Brain pericyte (primary cell): ENCODE measurements around the gene RALGPS1.
"Not testable (repeated sequence)": the region's sequence is repeated elsewhere in the genome, so short reads cannot be mapped to it uniquely, and the experiment has no call there.

Experiments used
- DNase-seq: peaks from one replicate; pipeline ENCODE4 v3.0.0-alpha.2; 2012; ENCODE audit warnings: low read depth, low spot score

The RALGPS1 gene

DNA sequence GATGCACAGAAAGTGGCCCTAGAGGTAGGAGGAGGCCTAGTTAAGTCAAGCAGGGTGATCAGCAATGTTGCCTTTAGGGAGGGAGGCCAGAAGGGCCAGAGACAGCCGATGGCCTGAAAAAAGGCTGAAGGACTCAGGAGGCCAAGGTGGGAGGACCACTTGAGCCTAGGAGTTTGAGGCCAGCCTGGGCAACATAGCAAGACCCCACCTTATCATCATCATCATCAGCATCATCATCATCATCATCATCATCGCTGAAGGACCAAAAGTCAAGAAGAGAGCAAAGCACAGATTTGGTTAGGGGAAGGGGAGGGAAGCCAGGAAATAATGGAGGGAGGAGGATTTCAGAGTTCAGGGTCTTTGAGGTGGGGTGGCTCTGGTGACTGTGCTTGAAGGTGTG, 74.3 kb downstream of the RALGPS1 start:
- DNase-seq: no peak

DNA sequence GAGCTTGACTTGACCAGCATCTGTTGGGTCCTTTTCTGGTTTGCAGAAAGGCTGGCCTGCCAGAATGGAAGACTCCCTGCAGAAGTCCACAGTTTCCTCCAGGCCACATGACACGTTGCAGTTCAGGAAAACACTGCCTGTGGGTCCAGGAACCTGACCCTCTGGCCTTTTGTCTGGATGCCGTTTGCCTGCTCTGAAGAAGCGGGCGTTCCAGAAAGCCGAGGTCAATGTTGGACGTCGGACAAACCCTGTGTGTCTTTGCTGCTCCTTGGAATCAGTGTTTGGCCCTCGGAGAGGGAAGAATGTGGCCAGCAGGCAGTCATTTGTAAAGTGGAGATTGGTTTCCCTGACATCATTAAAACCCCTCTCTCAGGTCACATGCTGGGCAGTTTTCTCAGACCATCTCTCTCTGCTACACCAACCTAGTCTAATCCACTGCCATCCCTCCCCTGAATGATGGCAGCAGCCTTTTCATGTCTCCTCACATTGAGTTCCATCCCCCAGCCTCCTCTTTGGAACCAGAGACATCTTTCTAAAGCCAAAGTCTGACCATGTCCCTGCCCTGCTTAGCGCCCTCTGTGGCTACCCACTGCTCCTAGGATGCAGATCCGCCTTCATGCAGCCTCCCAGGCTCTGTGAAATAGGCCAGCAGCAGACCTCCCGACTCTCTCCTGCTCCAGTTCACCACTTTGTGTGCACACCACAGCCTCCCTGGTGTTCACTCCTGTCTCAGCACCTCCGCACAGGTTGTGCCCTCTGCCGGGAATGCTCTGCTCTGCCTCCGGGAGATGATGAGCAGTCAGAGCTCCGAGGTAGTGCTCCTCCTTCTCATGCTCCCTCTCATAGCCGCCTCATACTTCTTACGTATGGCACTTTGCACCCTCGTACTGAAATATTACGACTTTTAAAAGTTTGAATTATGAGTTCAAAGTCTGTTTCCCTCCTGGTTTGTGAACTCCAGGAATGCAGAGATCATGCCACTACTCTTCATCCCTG, 75.6 kb downstream of the RALGPS1 start:
- no peak for DNase-seq

DNA sequence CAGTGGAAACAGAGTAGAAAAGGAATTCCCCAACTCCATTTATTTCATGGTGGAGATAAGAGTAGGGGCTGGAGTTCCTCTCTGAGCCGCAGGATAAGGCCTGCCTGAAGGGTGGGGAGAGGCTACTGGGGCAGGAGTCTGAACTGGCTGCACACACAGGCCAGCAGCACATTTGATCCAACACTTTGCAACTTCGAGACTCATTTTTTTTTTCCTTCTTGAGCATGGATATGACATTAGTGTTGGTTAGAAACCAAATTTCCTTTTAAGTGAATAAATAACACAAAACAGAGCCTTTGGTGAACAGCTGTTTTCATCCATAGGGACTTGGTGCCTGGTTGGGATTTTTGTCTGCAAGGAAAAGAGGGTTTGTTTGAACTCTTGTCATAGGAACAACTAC, 76.6 kb downstream of the RALGPS1 start:
- no peak for DNase-seq

DNA sequence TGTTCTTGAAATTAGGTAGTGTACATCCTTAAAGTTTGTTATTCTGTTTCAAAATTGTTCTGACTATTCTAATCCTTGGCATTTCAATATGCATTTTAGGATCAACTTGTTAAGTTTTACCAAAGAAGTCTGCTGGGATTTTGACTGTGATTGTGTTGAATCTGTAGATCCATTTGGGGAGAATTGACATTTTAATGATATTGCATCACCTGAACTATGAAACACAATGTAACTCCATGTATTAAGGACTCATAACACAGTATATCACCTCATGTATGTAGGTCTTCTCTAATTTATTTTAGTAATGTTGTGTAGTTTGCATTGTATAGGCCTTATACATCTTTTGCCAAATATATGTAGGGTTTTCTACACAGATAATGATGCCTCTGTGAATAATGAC, 77.8 kb downstream of the RALGPS1 start:
- no peak for DNase-seq

DNA sequence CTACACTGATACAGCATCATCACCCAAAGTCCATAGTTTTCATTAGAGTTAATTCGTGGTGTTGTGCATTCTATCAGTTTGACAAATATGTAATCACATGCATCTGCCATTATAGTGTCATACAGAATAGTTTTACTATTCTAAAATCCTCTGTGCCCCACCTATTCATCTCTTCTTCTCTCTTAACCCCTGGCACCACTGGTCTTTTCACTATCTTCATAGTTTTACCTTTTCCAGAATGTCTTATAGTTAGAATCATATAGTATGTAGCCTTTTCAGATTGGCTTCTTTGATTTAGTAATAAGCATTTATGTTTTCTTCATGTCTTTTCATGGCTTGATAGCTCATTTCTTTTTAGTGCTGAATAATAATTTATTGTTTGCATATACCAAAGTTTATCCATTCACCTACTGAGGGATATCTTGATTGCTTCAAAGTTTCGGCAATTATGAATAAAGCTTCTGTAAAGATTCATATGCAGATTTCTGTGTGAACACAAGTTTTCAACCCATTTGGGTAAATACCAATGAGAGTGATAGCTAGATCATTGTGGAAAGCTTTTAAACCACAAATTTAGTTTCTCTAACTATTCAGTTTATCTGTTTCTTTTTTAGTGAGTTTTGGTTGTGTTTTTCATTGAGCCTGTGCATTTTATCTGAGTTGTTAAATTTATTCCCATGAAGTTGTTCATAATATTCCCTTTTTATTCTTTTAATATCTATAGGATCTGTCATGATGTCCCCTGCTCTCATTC, 84.9 kb downstream of the RALGPS1 start:
- DNase-seq: no peak

DNA sequence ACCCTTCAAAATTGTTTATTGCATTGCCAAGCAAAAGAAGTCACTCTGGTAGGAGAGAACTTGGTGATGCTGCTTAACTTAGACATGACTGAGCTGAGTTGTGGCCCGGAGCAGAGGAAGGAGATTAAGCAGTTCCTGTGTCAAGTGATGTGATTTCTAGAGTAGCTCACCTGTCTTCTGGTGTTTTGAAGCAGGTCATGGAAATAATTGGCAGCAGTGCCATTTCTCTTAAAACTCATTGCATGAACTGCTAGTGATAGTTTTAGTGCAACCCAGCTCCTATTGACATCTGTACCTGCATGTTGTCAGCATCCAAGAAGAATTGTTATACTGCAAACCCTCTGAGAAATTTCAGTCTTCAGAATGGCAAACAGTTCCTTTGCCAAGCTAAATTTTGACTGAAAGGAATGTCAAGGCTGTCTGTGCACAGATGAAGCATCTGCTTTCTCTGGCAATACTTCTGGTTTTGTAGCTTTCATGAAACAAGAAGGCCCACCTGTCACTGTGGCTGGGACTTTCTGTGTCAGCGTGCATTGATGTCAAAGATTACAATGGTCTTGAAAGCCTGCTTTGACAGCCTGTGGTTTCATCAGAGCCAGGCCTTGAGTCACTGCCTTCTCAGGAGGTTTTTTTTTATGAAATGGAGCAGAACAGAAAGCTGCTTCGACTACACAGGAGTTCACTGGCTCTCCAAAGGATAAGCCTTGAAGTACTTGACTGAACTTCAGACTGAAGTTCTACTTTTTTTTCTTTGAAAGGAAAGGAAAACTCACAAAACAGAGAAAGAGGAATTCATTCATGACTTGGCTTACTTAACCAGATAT, 90.6 kb downstream of the RALGPS1 start:
- no peak for DNase-seq

DNA sequence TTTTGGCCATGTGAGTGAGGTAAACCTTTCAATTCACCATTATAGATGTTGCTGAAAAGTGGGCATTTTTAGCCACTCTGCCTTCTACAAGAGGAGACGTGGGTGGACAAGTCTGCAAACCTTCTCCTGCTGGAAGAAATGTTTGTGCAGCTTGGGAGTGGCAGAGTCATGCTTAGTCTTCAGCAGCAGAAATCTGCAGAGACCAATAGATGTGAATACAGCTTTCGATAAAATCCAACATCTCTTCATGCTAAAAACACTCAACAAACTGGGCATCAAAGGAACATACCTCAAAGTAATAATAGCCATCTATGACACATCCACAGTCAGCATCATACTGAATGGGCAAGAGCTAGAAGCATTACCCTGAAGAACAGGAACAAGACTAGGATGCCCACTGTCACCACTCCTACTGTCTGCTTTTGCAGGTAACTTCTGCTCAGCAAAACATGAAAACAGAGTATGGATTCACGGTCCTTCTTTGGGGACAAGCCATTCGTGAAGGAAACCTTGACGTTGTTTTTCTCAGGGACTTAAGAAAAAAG, 91.3 kb downstream of the RALGPS1 start:
- no peak for DNase-seq

DNA sequence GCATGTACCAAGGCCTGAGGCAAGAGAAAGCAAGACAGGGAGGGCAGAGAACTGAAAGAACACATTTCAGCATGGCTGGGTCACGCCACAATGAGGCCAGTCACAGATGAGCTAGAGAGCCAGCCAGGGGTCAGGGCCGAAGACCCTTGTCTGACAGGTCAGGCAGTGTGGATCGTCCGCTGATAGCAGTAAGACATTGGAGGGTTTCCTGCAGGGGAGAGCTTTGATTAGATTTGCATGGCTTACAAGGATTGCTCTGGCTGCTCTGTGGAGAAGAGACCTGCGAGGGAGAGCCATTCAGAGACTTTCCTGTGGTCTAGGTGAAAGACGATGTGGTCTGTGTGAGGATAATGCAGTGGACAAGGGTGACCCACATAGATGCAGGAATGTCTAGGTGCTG, 93.1 kb downstream of the RALGPS1 start:
- DNase-seq: no peak

DNA sequence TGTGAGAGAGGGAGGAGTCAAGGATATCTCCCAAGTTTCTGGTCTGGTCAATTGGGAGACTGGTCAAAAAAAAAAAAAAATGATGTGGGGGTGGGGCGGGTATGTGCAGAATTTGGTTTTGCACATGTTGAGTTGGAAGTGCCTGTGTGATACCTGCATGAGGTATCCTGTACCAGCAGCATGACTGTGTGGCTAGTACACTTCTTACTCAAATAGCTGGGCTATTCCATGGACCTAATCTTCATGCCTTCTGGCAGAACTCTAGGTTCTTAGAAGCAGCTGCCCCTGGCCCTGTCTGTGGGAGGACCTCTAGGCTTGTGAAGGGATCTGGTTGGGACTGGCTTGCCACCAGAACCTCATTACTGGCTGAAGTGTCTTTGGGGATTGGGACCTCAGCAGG, 93.5 kb downstream of the RALGPS1 start:
- no peak for DNase-seq

DNA sequence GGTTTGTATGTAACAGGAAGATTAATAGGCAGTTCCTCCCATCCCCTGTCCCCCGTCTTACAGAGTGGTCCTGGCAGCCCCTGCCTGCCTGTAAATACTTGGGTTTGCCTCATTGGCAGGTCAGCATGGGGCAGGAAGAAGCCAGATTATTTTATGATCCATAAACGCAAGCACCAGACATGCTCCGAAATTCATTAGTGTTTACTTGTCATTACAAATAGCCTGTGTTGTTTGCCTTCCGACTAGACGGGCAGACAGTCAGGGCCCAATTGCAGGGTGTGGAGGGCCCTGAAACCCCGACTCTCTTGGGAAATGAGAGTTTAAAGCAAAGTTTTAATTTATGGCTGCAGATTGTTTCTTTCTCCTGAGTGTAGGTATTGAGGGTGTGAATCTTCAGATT, 97.2 kb downstream of the RALGPS1 start:
- no peak for DNase-seq

DNA sequence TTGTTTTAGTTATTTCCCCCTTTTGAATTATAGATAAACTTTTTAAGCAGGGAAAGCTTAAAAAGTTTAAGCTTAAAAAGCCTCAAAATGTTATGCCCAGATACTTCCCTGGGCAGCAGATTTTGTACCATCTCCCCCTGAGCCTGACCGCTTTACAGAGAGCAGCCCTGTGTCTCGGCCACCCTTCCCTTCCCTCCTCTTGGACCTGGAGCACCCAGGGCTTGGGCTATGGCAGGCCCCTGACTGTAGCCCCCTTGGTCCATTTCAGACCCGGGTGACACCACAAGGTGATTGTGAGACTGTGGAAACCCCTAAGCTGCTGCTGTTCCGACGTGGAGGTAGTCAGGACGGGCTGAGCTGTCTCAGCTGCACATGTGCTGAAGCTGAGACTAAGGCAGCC, 97.7 kb downstream of the RALGPS1 start:
- no peak for DNase-seq

DNA sequence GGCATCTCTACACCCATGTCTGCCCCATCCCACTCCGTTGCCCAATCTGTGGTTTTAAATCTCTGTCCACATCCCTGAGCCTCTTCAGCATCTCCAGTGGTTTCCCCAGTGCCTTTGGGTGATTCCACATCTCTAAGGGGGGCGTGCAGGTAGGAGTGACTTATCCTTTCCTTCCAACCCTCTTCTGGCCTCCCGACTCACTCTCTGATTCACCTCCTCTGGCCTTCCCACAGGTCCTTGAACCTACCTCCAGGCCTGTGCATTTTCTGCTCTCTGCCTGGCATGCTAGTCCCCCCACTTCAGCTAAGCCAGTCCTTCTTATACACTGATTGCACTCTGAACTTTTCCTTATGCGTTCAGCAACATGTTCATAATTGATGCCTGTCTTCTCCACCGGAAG, 99.0 kb downstream of the RALGPS1 start:
- no peak for DNase-seq

DNA sequence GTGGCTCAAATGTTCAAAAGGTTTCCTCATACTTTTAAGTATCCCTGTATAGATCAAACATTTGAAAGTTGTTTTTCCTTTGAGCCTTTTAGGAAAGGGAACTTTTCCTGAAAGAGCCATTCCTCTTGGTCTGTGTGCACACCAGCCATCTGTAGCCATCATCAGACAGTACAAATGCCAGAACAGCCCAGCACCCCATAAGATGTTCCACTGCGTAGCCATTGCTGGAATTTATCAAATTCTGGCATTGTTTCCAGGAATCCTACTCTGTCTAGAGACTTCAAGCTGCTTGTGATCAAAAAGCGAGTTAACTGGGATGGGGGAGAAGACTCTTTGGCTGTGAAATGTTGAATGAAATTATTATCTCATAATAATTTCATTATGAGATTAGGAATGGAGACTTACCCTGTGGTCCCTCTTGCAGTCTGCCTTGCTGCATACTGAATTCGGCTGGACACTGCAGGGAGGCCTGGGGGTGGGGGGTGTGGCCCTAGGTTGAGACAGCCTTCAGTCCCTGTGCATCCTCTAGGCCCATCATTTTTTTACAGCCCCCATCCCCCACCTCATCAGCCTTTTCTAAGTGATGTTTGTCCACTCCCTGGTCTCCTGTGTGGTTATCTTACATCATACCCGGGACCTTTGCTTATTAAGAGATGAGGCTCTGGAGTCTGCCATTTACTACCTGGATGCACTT, 99.8 kb downstream of the RALGPS1 start:
- no peak for DNase-seq

DNA sequence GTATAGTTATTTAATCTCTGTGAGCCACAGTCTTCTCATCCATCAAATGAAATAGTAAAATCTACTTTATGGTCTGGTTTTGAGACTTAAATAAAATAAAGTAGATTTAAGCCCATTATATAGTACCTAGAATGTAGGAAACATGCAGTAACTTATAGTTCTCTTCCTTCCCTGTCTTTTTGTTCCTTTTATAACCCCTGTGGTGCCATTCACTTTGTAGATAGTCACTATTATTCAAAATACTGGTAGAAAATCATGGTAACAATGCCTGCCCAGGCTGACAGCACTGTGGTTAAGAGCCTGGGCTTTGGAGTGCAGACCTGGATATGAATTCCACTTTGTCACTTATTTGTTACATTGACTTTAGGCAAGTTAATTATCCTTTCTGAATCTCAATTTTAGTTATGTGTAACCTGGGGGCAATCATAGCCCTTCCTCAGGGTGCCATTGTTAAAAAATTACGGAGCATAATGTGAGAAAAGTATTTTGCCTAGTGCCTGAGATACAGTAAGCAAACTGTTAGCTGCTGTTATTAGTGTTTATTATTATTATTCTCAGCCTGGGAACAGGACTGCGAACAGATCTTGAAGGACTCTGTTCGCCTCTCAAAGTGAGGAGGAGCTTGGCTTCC, 100.4 kb downstream of the RALGPS1 start:
- no peak for DNase-seq

DNA sequence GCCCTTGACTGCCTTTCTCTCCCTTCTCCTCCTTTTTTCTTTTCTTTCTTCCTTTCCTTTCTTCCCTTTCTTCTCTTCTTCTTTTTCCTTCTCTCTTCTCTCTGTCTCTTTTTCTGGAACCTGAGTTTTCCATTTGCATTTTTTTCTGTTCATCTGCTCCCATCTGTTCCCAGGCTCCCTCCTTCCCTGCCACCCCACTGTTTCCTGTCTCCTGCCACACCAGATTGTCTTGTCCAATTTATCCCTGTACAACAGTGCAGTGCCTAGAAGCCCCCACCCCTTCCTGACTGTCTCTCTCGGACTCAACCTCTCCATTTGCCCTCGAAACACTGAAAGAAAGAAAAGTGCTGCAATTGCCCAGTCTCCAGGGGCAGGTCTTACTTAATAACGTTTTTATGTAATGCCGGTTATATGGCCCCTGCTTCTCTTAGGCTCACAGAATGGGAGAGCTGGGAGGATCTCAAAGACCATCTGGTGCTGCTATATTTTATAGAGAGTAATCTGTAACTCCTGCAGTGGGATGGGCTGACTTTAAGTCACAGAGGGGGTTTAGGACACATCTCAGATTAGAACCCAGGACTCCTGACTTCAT, 101.4 kb downstream of the RALGPS1 start:
- no peak for DNase-seq

DNA sequence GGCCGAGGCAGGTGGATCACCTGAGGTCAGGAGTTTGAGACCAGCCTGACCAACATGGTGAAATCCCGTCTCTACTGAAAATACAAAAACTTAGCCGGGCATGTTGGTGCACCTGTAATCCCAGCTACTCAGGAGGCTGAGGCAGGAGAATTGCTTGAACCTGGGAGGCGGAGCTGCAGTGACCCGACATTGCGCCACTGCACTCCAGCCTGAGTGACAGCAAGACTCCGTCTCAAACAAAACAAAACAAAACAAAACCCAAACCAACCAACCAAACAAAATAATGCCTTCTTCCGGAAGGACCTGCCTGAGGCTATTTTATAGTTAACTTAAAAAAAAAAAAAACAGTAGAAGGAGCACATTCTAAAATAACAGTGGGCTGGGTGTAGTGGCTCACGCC, 103.4 kb downstream of the RALGPS1 start:
- not testable (repeated sequence) for DNase-seq

DNA sequence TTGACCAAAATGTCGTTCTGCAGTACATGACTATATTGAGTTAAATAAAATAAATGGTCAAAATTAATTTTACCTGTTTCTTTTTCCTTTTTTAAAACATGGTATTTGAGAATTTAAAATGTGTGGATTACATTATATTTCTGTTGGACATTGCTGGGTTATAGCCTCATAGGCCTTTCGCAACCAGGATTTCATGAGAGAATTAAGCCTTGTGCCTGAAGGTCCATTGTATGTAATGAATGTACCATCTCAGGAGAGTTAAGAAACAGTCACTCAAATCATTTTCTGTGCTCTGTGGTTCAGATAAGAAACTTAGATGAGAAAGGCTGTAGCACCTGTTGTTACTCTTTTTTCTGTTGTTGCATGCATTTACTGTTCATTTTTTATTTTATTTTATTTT, 104.4 kb downstream of the RALGPS1 start:
- no peak for DNase-seq

DNA sequence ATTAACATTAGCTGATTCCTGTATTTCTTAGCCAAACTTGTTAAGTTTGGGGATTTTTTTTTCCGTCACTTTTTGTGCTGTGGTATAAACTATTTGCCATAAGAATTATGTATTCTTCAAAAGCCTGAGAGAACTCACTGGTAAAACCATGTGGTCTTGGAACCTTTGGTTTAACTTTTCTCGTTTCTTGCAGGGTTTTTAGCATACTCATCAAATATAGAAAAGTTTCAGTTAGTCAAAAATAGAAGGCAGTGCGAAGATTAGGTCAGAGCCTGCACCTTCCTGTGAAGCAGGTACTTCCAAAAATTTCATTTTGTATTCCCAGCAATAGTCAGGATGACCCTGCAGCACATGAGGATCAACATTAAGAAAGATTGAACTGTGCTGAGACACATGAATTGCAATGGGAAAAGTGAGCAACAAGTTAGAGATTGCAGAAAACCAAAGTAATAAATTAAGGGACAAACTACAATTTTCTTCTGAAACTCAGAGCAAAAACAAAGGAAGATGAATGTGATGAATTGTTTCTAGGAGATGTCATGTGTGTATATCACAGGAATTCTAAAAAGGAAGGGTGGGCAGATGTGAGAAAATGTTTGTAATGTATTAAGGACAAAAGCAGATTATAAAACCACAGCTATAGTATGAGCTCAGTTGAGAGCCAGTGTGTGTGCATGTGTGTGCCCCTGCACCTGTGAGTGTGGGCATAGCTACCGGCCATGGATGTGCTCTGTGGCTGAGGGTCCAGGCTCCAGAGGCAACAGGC, 105.6 kb downstream of the RALGPS1 start:
- no peak for DNase-seq

DNA sequence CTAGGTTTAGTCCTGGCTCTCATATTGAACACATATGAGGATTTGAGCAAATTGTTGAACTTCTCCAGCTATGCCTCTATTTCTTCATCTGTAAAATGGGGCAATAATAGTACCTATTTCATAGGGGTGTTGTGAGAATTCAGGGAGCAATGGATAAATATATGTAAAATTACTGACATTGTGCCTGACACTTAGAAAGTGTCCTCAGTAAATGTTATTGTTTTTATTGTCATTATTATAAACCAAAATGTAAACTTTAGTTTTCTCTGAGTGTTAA, 106.2 kb downstream of the RALGPS1 start:
- no peak for DNase-seq
